Naive B cell (primary cell): ENCODE measurements around the gene DNMBP. TPM values are rescaled to one million over a fixed set of nuclear protein-coding genes. Genes with fewer than 3 reads are reported as not detected.
"Not testable (repeated sequence)": the region's sequence is repeated elsewhere in the genome, so short reads cannot be mapped to it uniquely, and the experiment has no call there.

Experiments
- ATAC-seq, 2 donors: fragments of 150-1000 bp; cut with Tn5 transposase; 2 replicates each; pipeline ENCODE4 v1.10.0; 2021; ENCODE audit warnings: low read depth in 2 of 2, mild to moderate bottlenecking in 2 of 2, moderate library complexity in 2 of 2
- DNase-seq: peaks from one replicate; pipeline ENCODE4 v3.0.0; 2022
- H3K27ac Mint-ChIP-seq, 6 donors: one replicate each; pipeline ENCODE4 v1.8.0; 2020 to 2022; ENCODE audit warnings: mild to moderate bottlenecking in 6 of 6, mixed read lengths in 6 of 6, moderate library complexity in 5 of 6, inconsistent platforms in 2 of 6
- H3K27me3 Mint-ChIP-seq, 3 donors: one replicate each; pipeline ENCODE4 v1.8.0; 2021 to 2022; ENCODE audit warnings: mixed read lengths in 3 of 3, mild to moderate bottlenecking in 1 of 3
- H3K36me3 Mint-ChIP-seq, 2 donors: one replicate each; pipeline ENCODE4 v1.8.0; 2020 to 2022; ENCODE audit warnings: mixed read lengths in 2 of 2, inconsistent platforms in 1 of 2, mild to moderate bottlenecking in 1 of 2
- H3K4me1 Mint-ChIP-seq, 3 donors: one replicate each; pipeline ENCODE4 v1.8.0; 2020 to 2022; ENCODE audit warnings: mixed read lengths in 3 of 3, inconsistent platforms in 1 of 3, mild to moderate bottlenecking in 1 of 3, moderate library complexity in 1 of 3
- H3K4me3 Mint-ChIP-seq, 8 donors: one replicate each; pipeline ENCODE4 v1.8.0; 2020 to 2022; ENCODE audit warnings: mild to moderate bottlenecking in 8 of 8, mixed read lengths in 8 of 8, moderate library complexity in 8 of 8, inconsistent platforms in 2 of 8
- H3K9me3 Mint-ChIP-seq, 7 donors: one replicate each; pipeline ENCODE4 v1.8.0; 2020 to 2022; ENCODE audit warnings: mixed read lengths in 7 of 7, mild to moderate bottlenecking in 5 of 7, inconsistent platforms in 2 of 7, moderate library complexity in 1 of 7
- polyA plus RNA-seq, 6 donors: library from polyadenylated mRNA; unstranded; fragments of 300-500 nt; fragmentation: Illumina TruSeq; gene quantifications; one replicate each; pipeline ENCODE4 v1.2.3, GENCODE V29; 2021; ENCODE audit warnings: low read depth in 6 of 6

The DNMBP gene
- polyA plus RNA-seq, 6 donors from 2014 or later, result 1.2 to 11.9 (median 6.1) TPM

- ATAC-seq, result no peak
- DNase-seq, result no peak
- no peaks in the 10 kb centered on the region for H3K9me3 Mint-ChIP-seq
- H3K36me3 Mint-ChIP-seq, result peaks cover 7 to 12% of the 10 kb centered on the region in 2 donors
- no peaks in the 10 kb centered on the region for H3K27me3 Mint-ChIP-seq
- H3K4me3 Mint-ChIP-seq, result peak overlapping the region in 4 of 8 donors; percentile 52 to 83 (median 63)
- H3K4me1 Mint-ChIP-seq, result peaks cover 39 to 58% (median 52%) of the 10 kb centered on the region in 3 donors
- H3K27ac Mint-ChIP-seq, result peak overlapping the region; percentile 93 to 97 (median 96)
Observed at GRCh38 chr10:99995713-99996112, 14.0 kb downstream of the DNMBP start.

GRCh38 chr10:99995269-99995668, 14.5 kb downstream of the DNMBP start:
- peak overlapping the region; percentile 93 to 97 (median 96) for H3K27ac Mint-ChIP-seq
- DNase-seq (no peak), ATAC-seq (no peak)
- H3K36me3 Mint-ChIP-seq, result peaks cover 7 to 12% of the 10 kb centered on the region in 2 donors
- H3K9me3 Mint-ChIP-seq, result no peaks in the 10 kb centered on the region
- no peaks in the 10 kb centered on the region for H3K27me3 Mint-ChIP-seq
- H3K4me3 Mint-ChIP-seq, result peak overlapping the region in 7 of 8 donors; percentile 30 to 83 (median 62)
- H3K4me1 Mint-ChIP-seq, result peaks cover 39 to 58% (median 52%) of the 10 kb centered on the region in 3 donors

- Mint-ChIP-seq H3K9me3 (no peaks in the 10 kb centered on the region), H3K4me3 (peak overlapping the region in 7 of 8 donors; percentile 30 to 86 (median 62)), H3K27me3 (no peaks in the 10 kb centered on the region), H3K36me3 (peaks cover 9 to 10% of the 10 kb centered on the region in 2 donors), H3K27ac (peak overlapping the region; percentile 93 to 97 (median 96)), H3K4me1 (peaks cover 38 to 58% (median 50%) of the 10 kb centered on the region in 3 donors)
- DNase-seq, result no peak
- no peak for ATAC-seq
Observed at GRCh38 chr10:99994801-99995200, 14.9 kb downstream of the DNMBP start.

GRCh38 chr10:99993701-99994689, 15.8 kb downstream of the DNMBP start:
- DNase-seq, result peak; percentile 84
- ATAC-seq, result peak; percentile 95 to 96
- Mint-ChIP-seq H3K4me3 (peak overlapping the region; percentile 52 to 86 (median 63)), H3K9me3 (no peaks in the 10 kb centered on the region), H3K27me3 (no peaks in the 10 kb centered on the region), H3K36me3 (peaks cover 7 to 12% of the 10 kb centered on the region in 2 donors), H3K4me1 (peaks cover 37 to 56% (median 46%) of the 10 kb centered on the region in 3 donors), H3K27ac (peak overlapping the region; percentile 93 to 97 (median 95))

GRCh38 chr10:99985637-99986036, 24.1 kb downstream of the DNMBP start:
- not testable (repeated sequence) for DNase-seq, ATAC-seq, H3K36me3 Mint-ChIP-seq, H3K4me3 Mint-ChIP-seq, H3K9me3 Mint-ChIP-seq, H3K27me3 Mint-ChIP-seq
- Mint-ChIP-seq H3K27ac (peak overlapping the region in 3 of 6 donors; percentile 49 to 87 (median 66)), H3K4me1 (peaks cover 32 to 75% (median 62%) of the 10 kb centered on the region in 3 donors)

GRCh38 chr10:99984211-99985034, 25.3 kb downstream of the DNMBP start:
- Mint-ChIP-seq H3K4me1 (peaks cover 35 to 82% (median 67%) of the 10 kb centered on the region in 3 donors), H3K9me3 (no peaks in the 10 kb centered on the region), H3K27ac (peak overlapping the region; percentile 74 to 95 (median 83)), H3K4me3 (peak overlapping the region; percentile 24 to 82 (median 58)), H3K36me3 (no peaks in the 10 kb centered on the region), H3K27me3 (no peaks in the 10 kb centered on the region)
- DNase-seq, result no peak
- peak; percentile 53 to 58 for ATAC-seq

GRCh38 chr10:99983280-99983988, 26.3 kb downstream of the DNMBP start:
- Mint-ChIP-seq H3K4me1 (peaks cover 37 to 90% (median 73%) of the 10 kb centered on the region in 3 donors), H3K27ac (peak overlapping the region; percentile 68 to 95 (median 82))
- ATAC-seq, result peak in 1 of 2 donors; percentile 13

GRCh38 chr10:99982728-99983127, 27.0 kb downstream of the DNMBP start:
- no peaks in the 10 kb centered on the region for H3K27me3 Mint-ChIP-seq
- no peaks in the 10 kb centered on the region for H3K9me3 Mint-ChIP-seq
- DNase-seq (no peak), ATAC-seq (no peak)
- peak overlapping the region in 6 of 8 donors; percentile 19 to 82 (median 61) for H3K4me3 Mint-ChIP-seq
- peak overlapping the region in 5 of 6 donors; percentile 14 to 94 (median 78) for H3K27ac Mint-ChIP-seq
- no peaks in the 10 kb centered on the region for H3K36me3 Mint-ChIP-seq
- H3K4me1 Mint-ChIP-seq, result peaks cover 39 to 89% (median 73%) of the 10 kb centered on the region in 3 donors

More at GRCh38 chr10:99983280-99983988, 26.3 kb downstream of the DNMBP start:
- Mint-ChIP-seq H3K9me3 (no peaks in the 10 kb centered on the region), H3K4me3 (peak overlapping the region in 7 of 8 donors; percentile 58 to 86 (median 61)), H3K36me3 (no peaks in the 10 kb centered on the region), H3K27me3 (no peaks in the 10 kb centered on the region)
- no peak for DNase-seq

- ATAC-seq (no peak), DNase-seq (no peak)
- H3K27me3 Mint-ChIP-seq, result no peaks in the 10 kb centered on the region
- H3K36me3 Mint-ChIP-seq, result no peaks in the 10 kb centered on the region
- peak overlapping the region in 6 of 8 donors; percentile 17 to 55 (median 38) for H3K4me3 Mint-ChIP-seq
- no peaks in the 10 kb centered on the region for H3K9me3 Mint-ChIP-seq
- peak overlapping the region; percentile 6 to 78 (median 52) for H3K27ac Mint-ChIP-seq
- H3K4me1 Mint-ChIP-seq, result peaks cover 40 to 86% (median 69%) of the 10 kb centered on the region in 3 donors
Observed at GRCh38 chr10:99981581-99982199, 28.1 kb downstream of the DNMBP start.

- H3K27me3 Mint-ChIP-seq, result no peaks in the 10 kb centered on the region
- no peak for DNase-seq
- no peaks in the 10 kb centered on the region for H3K9me3 Mint-ChIP-seq
- H3K4me1 Mint-ChIP-seq, result peaks cover 51 to 90% (median 78%) of the 10 kb centered on the region in 3 donors
- no peaks in the 10 kb centered on the region for H3K36me3 Mint-ChIP-seq
- H3K27ac Mint-ChIP-seq, result peak overlapping the region in 4 of 6 donors; percentile 34 to 91 (median 70)
- H3K4me3 Mint-ChIP-seq, result peak overlapping the region in 2 of 8 donors; percentile 7 to 57
- ATAC-seq, result no peak
Observed at GRCh38 chr10:99979066-99979685, 30.6 kb downstream of the DNMBP start.

GRCh38 chr10:99977916-99978315, 31.8 kb downstream of the DNMBP start:
- no peaks in the 10 kb centered on the region for H3K27me3 Mint-ChIP-seq

More at GRCh38 chr10:99977916-99978315, 31.8 kb downstream of the DNMBP start:
- H3K27ac Mint-ChIP-seq, result peak overlapping the region in 2 of 6 donors; percentile 25 to 49
- H3K9me3 Mint-ChIP-seq, result no peaks in the 10 kb centered on the region
- no peaks in the 10 kb centered on the region for H3K36me3 Mint-ChIP-seq
- H3K4me3 Mint-ChIP-seq, result no peak overlapping the region
- DNase-seq (no peak), ATAC-seq (no peak)
- H3K4me1 Mint-ChIP-seq, result peaks cover 50 to 90% (median 68%) of the 10 kb centered on the region in 3 donors
